GM23338 (cell line): ENCODE results near the gene LHX4. TPM values are rescaled to one million over a fixed set of nuclear protein-coding genes. Genes with fewer than 3 reads are reported as not detected.

Source experiments
- ATAC-seq: fragments of 200-7000 bp; cut with Tn5 transposase; 3 replicates; pipeline ENCODE4 v1.9.1; 2020
- DNase-seq: peaks from one replicate; pipeline ENCODE4 v3.0.0-alpha.2; 2015; ENCODE audit warnings: low spot score
- H2AFZ ChIP-seq: fragments of 200-600 bp; sonication (generic); 2 replicates; pipeline ENCODE4 v1.8.0; 2016; ENCODE audit warnings: antibody characterized with exemption, mild to moderate bottlenecking, moderate library complexity
- H3F3A ChIP-seq: fragments of 200-600 bp; sonication (generic); replicated peaks from 2 replicates; pipeline ENCODE4 v1.8.0; 2017; ENCODE audit warnings: antibody characterized with exemption, mixed run types, low read depth
- H3K27ac ChIP-seq: fragments of 200-600 bp; sonication (generic); 2 replicates; pipeline ENCODE4 v1.6.1; 2016; ENCODE audit warnings: low read depth
- H3K27me3 ChIP-seq: fragments of 200-600 bp; sonication (generic); 2 replicates; pipeline ENCODE4 v1.8.0; 2016; ENCODE audit warnings: mild to moderate bottlenecking, mixed run types, moderate library complexity; ENCODE audit not compliant: insufficient read depth
- H3K36me3 ChIP-seq: fragments of 200-600 bp; sonication (generic); 2 replicates; pipeline ENCODE4 v1.8.0; 2016; ENCODE audit warnings: mild to moderate bottlenecking; ENCODE audit not compliant: insufficient read depth
- H3K4me1 ChIP-seq: fragments of 200-600 bp; sonication (generic); 2 replicates; pipeline ENCODE4 v1.8.0; 2016; ENCODE audit warnings: mild to moderate bottlenecking, moderate library complexity; ENCODE audit not compliant: insufficient read depth
- H3K4me2 ChIP-seq: fragments of 200-600 bp; sonication (generic); 2 replicates; pipeline ENCODE4 v1.7.1; 2017; ENCODE audit warnings: mixed run types
- H3K4me3 ChIP-seq: fragments of 200-600 bp; sonication (generic); 2 replicates; pipeline ENCODE4 v1.6.1; 2016; ENCODE audit warnings: mixed run types
- H3K79me2 ChIP-seq: fragments of 200-600 bp; sonication (generic); replicated peaks from 2 replicates; pipeline ENCODE4 v1.8.0; 2017; ENCODE audit warnings: mild to moderate bottlenecking; ENCODE audit not compliant: insufficient read depth
- H3K9me2 ChIP-seq: fragments of 200-600 bp; sonication (generic); 2 replicates; pipeline ENCODE4 v1.8.0; 2017; ENCODE audit not compliant: insufficient read depth
- H4K20me1 ChIP-seq: fragments of 200-600 bp; sonication (generic); replicated peaks from 2 replicates; pipeline ENCODE4 v1.8.0; 2017; ENCODE audit warnings: mild to moderate bottlenecking; ENCODE audit not compliant: insufficient read depth
- H3K27ac Mint-ChIP-seq: 2 replicates; pipeline ENCODE4 v1.8.0; 2020; ENCODE audit warnings: inconsistent platforms, mild to moderate bottlenecking, moderate library complexity, mixed read lengths
- H3K27me3 Mint-ChIP-seq: 3 replicates; pipeline ENCODE4 v1.8.0; 2022; ENCODE audit warnings: low read depth, mild to moderate bottlenecking, moderate library complexity, mixed read lengths, inconsistent platforms; ENCODE audit not compliant: insufficient read depth, poor library complexity
- H3K36me3 Mint-ChIP-seq: 3 replicates; pipeline ENCODE4 v1.8.0; 2021; ENCODE audit warnings: low read depth, mild to moderate bottlenecking, inconsistent platforms, moderate library complexity, mixed read lengths
- H3K4me1 Mint-ChIP-seq: 3 replicates; pipeline ENCODE4 v1.8.0; 2020; ENCODE audit warnings: mild to moderate bottlenecking, inconsistent platforms, mixed read lengths
- H3K4me3 Mint-ChIP-seq: 3 replicates; pipeline ENCODE4 v1.8.0; 2021; ENCODE audit warnings: moderate library complexity, mild to moderate bottlenecking, inconsistent platforms, mixed read lengths
- H3K9me3 Mint-ChIP-seq: 3 replicates; pipeline ENCODE4 v1.8.0; 2020; ENCODE audit warnings: moderate library complexity, mild to moderate bottlenecking, inconsistent platforms, mixed read lengths
- CREB1 ChIP-seq: fragments of 250-450 bp; sonication (Bioruptor Pico); IDR thresholded peaks from 2 replicates; pipeline ENCODE4 v1.5.0; 2020; ENCODE audit warnings: low read depth, mild to moderate bottlenecking, moderate library complexity
- EZH2 ChIP-seq: fragments of 200-600 bp; sonication (generic); IDR thresholded peaks from one replicate; pipeline ENCODE4 v1.8.0; 2017; ENCODE audit warnings: antibody characterized with exemption, mild to moderate bottlenecking, low read depth; ENCODE audit not compliant: unreplicated experiment
- EZH2phosphoT487 ChIP-seq: fragments of 200-600 bp; sonication (generic); IDR thresholded peaks from one replicate; pipeline ENCODE4 v1.8.1; 2018; ENCODE audit warnings: antibody characterized with exemption; ENCODE audit not compliant: unreplicated experiment
- JUNB ChIP-seq: IDR thresholded peaks from one replicate; pipeline ENCODE4 v1.6.1; 2016; ENCODE audit warnings: antibody characterized with exemption; ENCODE audit not compliant: unreplicated experiment
- NANOG ChIP-seq: IDR thresholded peaks from 2 replicates; pipeline ENCODE4 v1.6.1; 2016; ENCODE audit warnings: antibody characterized with exemption, borderline replicate concordance
- POLR2AphosphoS5 ChIP-seq: IDR thresholded peaks from 2 replicates; pipeline ENCODE4 v1.6.1; 2016; ENCODE audit warnings: antibody characterized with exemption, low read depth
- STAT1 ChIP-seq: IDR thresholded peaks from one replicate; pipeline ENCODE4 v1.6.1; 2016; ENCODE audit warnings: antibody characterized with exemption; ENCODE audit not compliant: unreplicated experiment
- ZNF114 ChIP-seq: fragments of 250-450 bp; sonication (Bioruptor Pico); IDR thresholded peaks from 2 replicates; pipeline ENCODE4 v1.5.0; 2020; ENCODE audit warnings: mild to moderate bottlenecking, moderate library complexity
- ZNF331 ChIP-seq: fragments of 250-450 bp; sonication (Bioruptor Pico); IDR thresholded peaks from 2 replicates; pipeline ENCODE4 v1.5.0; 2020; ENCODE audit warnings: low read depth, mild to moderate bottlenecking, moderate library complexity
- polyA plus RNA-seq: library from polyadenylated mRNA; unstranded; fragments of >200 nt; fragmentation: Nextera tagmentation; extraction: Ambion mirVana; gene quantifications from 2 replicates; pipeline ENCODE4 v1.2.1, GENCODE V29; 2016
- total RNA-seq: library from RNA; depleted of rRNA; stranded (reverse); fragments of >200 nt; shearing (Covaris generic); gene quantifications from 2 replicates; pipeline ENCODE4 v1.2.3, GENCODE V29; 2014
- TF ChIP-seq, protein P1 (sequence below): IDR thresholded peaks from one replicate; pipeline ENCODE4 v1.6.1; 2018; ENCODE audit warnings: antibody characterized with exemption; ENCODE audit not compliant: unreplicated experiment
- TF ChIP-seq, protein P2 (sequence below): fragments of 250-450 bp; sonication (Bioruptor Pico); IDR thresholded peaks from 2 replicates; pipeline ENCODE4 v1.5.0; 2020; ENCODE audit warnings: mild to moderate bottlenecking, moderate library complexity
- TF ChIP-seq, protein P3 (sequence below): IDR thresholded peaks from 2 replicates; pipeline ENCODE4 v1.6.1; 2016; ENCODE audit warnings: antibody characterized with exemption
- TF ChIP-seq, protein P4 (sequence below), 2 experiments: fragments of 200-600 bp in 1 of 2; sonication (generic) in 1 of 2; conservative IDR thresholded peaks; 2 replicates each; pipeline versions ENCODE4 v1.5.1 to v1.6.1; 2016 to 2017; ENCODE audit warnings: antibody characterized with exemption in 2 of 2, low read depth in 2 of 2, mild to moderate bottlenecking in 2 of 2, moderate library complexity in 1 of 2

Gene LHX4
- total and polyA plus RNA-seq, 2 experiments from 2014 or later: 1.4 to 2.5 TPM

DNA sequence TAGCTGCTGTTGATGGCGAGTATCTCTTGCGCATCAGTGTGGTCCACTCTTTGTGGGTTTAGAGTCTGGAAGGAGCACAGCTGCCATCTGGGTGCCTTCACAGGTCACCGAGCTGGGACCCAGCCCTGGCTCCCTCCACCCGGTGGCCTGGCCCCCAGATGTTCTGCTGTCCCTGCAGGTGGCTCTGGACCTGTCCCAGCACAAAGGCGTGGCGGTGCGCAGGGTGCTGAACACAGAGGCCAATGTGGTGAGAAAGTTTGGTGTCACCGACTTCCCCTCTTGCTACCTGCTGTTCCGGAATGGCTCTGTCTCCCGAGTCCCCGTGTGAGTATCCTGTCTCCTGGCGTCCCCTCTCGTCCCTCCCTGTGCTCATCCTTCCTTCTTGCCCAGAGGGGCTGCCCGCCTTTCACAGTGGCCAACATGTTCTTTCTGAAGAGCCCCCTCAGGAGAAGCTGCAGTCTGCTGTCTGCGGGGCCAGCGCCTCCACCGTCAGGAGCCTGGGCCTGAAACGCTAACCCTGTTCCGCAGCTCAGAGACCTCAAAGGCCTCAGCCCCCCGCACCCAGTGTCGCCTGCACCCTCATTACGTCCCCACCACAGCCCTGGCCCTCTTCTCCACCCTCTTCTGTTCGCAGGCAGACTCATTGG, 47.9 kb upstream of the LHX4 start:
- TF ChIP-seq, protein P1, sequence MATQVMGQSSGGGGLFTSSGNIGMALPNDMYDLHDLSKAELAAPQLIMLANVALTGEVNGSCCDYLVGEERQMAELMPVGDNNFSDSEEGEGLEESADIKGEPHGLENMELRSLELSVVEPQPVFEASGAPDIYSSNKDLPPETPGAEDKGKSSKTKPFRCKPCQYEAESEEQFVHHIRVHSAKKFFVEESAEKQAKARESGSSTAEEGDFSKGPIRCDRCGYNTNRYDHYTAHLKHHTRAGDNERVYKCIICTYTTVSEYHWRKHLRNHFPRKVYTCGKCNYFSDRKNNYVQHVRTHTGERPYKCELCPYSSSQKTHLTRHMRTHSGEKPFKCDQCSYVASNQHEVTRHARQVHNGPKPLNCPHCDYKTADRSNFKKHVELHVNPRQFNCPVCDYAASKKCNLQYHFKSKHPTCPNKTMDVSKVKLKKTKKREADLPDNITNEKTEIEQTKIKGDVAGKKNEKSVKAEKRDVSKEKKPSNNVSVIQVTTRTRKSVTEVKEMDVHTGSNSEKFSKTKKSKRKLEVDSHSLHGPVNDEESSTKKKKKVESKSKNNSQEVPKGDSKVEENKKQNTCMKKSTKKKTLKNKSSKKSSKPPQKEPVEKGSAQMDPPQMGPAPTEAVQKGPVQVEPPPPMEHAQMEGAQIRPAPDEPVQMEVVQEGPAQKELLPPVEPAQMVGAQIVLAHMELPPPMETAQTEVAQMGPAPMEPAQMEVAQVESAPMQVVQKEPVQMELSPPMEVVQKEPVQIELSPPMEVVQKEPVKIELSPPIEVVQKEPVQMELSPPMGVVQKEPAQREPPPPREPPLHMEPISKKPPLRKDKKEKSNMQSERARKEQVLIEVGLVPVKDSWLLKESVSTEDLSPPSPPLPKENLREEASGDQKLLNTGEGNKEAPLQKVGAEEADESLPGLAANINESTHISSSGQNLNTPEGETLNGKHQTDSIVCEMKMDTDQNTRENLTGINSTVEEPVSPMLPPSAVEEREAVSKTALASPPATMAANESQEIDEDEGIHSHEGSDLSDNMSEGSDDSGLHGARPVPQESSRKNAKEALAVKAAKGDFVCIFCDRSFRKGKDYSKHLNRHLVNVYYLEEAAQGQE: no peak
- TF ChIP-seq, protein P2, sequence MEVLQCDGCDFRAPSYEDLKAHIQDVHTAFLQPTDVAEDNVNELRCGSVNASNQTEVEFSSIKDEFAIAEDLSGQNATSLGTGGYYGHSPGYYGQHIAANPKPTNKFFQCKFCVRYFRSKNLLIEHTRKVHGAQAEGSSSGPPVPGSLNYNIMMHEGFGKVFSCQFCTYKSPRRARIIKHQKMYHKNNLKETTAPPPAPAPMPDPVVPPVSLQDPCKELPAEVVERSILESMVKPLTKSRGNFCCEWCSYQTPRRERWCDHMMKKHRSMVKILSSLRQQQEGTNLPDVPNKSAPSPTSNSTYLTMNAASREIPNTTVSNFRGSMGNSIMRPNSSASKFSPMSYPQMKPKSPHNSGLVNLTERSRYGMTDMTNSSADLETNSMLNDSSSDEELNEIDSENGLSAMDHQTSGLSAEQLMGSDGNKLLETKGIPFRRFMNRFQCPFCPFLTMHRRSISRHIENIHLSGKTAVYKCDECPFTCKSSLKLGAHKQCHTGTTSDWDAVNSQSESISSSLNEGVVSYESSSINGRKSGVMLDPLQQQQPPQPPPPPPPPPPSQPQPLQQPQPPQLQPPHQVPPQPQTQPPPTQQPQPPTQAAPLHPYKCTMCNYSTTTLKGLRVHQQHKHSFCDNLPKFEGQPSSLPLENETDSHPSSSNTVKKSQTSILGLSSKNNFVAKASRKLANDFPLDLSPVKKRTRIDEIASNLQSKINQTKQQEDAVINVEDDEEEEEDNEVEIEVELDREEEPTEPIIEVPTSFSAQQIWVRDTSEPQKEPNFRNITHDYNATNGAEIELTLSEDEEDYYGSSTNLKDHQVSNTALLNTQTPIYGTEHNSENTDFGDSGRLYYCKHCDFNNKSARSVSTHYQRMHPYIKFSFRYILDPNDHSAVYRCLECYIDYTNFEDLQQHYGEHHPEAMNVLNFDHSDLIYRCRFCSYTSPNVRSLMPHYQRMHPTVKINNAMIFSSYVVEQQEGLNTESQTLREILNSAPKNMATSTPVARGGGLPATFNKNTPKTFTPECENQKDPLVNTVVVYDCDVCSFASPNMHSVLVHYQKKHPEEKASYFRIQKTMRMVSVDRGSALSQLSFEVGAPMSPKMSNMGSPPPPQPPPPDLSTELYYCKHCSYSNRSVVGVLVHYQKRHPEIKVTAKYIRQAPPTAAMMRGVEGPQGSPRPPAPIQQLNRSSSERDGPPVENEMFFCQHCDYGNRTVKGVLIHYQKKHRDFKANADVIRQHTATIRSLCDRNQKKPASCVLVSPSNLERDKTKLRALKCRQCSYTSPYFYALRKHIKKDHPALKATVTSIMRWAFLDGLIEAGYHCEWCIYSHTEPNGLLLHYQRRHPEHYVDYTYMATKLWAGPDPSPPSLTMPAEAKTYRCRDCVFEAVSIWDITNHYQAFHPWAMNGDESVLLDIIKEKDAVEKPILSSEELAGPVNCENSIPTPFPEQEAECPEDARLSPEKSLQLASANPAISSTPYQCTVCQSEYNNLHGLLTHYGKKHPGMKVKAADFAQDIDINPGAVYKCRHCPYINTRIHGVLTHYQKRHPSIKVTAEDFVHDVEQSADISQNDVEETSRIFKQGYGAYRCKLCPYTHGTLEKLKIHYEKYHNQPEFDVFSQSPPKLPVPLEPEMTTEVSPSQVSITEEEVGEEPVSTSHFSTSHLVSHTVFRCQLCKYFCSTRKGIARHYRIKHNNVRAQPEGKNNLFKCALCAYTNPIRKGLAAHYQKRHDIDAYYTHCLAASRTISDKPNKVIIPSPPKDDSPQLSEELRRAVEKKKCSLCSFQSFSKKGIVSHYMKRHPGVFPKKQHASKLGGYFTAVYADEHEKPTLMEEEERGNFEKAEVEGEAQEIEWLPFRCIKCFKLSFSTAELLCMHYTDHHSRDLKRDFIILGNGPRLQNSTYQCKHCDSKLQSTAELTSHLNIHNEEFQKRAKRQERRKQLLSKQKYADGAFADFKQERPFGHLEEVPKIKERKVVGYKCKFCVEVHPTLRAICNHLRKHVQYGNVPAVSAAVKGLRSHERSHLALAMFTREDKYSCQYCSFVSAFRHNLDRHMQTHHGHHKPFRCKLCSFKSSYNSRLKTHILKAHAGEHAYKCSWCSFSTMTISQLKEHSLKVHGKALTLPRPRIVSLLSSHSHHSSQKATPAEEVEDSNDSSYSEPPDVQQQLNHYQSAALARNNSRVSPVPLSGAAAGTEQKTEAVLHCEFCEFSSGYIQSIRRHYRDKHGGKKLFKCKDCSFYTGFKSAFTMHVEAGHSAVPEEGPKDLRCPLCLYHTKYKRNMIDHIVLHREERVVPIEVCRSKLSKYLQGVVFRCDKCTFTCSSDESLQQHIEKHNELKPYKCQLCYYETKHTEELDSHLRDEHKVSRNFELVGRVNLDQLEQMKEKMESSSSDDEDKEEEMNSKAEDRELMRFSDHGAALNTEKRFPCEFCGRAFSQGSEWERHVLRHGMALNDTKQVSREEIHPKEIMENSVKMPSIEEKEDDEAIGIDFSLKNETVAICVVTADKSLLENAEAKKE (CRISPR knock-in tag): no peak
- TF ChIP-seq ZNF331 (CRISPR knock-in tag): no peak
- no peak for TF ChIP-seq CREB1
- TF ChIP-seq ZNF114: no peak
- TF ChIP-seq, protein P3, sequence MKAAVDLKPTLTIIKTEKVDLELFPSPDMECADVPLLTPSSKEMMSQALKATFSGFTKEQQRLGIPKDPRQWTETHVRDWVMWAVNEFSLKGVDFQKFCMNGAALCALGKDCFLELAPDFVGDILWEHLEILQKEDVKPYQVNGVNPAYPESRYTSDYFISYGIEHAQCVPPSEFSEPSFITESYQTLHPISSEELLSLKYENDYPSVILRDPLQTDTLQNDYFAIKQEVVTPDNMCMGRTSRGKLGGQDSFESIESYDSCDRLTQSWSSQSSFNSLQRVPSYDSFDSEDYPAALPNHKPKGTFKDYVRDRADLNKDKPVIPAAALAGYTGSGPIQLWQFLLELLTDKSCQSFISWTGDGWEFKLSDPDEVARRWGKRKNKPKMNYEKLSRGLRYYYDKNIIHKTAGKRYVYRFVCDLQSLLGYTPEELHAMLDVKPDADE: no peak
- TF ChIP-seq EZH2: no peak
- TF ChIP-seq EZH2phosphoT487: no peak
- TF ChIP-seq, protein P4, sequence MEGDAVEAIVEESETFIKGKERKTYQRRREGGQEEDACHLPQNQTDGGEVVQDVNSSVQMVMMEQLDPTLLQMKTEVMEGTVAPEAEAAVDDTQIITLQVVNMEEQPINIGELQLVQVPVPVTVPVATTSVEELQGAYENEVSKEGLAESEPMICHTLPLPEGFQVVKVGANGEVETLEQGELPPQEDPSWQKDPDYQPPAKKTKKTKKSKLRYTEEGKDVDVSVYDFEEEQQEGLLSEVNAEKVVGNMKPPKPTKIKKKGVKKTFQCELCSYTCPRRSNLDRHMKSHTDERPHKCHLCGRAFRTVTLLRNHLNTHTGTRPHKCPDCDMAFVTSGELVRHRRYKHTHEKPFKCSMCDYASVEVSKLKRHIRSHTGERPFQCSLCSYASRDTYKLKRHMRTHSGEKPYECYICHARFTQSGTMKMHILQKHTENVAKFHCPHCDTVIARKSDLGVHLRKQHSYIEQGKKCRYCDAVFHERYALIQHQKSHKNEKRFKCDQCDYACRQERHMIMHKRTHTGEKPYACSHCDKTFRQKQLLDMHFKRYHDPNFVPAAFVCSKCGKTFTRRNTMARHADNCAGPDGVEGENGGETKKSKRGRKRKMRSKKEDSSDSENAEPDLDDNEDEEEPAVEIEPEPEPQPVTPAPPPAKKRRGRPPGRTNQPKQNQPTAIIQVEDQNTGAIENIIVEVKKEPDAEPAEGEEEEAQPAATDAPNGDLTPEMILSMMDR (conservative IDR thresholded peaks at IDR 0.05; ENCODE audit: low read depth in 2 of 2): no peak
- no peak for TF ChIP-seq NANOG
- no peak for TF ChIP-seq STAT1
- no peak for TF ChIP-seq POLR2AphosphoS5
- TF ChIP-seq JUNB: no peak
- H3K36me3 Mint-ChIP-seq: peaks cover 3% of the 10 kb centered on the region; the same call in 2 of the 3 replicates
- DNase-seq (no peak), ATAC-seq (no peak)
- H3F3A ChIP-seq: no peaks in the 10 kb centered on the region; the same call in 1 of the 2 replicates
- H3K9me3 Mint-ChIP-seq: no peaks in the 10 kb centered on the region
- no peak overlapping the region; the same call in 2 of the 3 replicates for H3K4me3 Mint-ChIP-seq
- no peaks in the 10 kb centered on the region for H3K36me3 ChIP-seq
- no peaks in the 10 kb centered on the region for H3K4me1 ChIP-seq
- H3K79me2 ChIP-seq: no peaks in the 10 kb centered on the region
- H3K4me2 ChIP-seq: no peak overlapping the region
- no peak overlapping the region for H3K4me3 ChIP-seq
- H3K27me3 Mint-ChIP-seq: peaks cover 8% of the 10 kb centered on the region
- H3K9me2 ChIP-seq: no peaks in the 10 kb centered on the region
- no peaks in the 10 kb centered on the region for H3K27me3 ChIP-seq
- H2AFZ ChIP-seq: no peak overlapping the region
- no peak overlapping the region for H3K27ac Mint-ChIP-seq
- H4K20me1 ChIP-seq: no peaks in the 10 kb centered on the region; the same call in 1 of the 2 replicates
- 0 out of 2 replicates have a peak overlapping the region, but pooled peaks have one; percentile 26 for H3K27ac ChIP-seq
- peaks cover 5% of the 10 kb centered on the region for H3K4me1 Mint-ChIP-seq
